CD8-positive, alpha-beta memory T cell (primary cell): ENCODE measurements around the gene HABP2. TPM values are rescaled to one million over a fixed set of nuclear protein-coding genes. Genes with fewer than 3 reads are reported as not detected.

Experiments used
- CTCF ChIA-PET: fragments of 350-600 bp; sonication (Branson Sonifier 250); formaldehyde crosslinking; loops from one replicate; lab custom pipeline; 2021; ENCODE audit warnings: antibody characterized with exemption; lab: Charles Lee
- POLR2A ChIA-PET: fragments of 350-600 bp; sonication (Branson Sonifier 250); formaldehyde crosslinking; loops from one replicate; lab custom pipeline; 2021; ENCODE audit warnings: antibody characterized with exemption; lab: Charles Lee
- DNase-seq, 5 donors: peaks; one replicate each; pipeline versions ENCODE4 v3.0.0 to v3.0.0-alpha.2; 2020 to 2022; ENCODE audit warnings: mixed read lengths in 1 of 5
- H3K27ac ChIP-seq: one replicate; pipeline ENCODE4 v1.7.0; 2013; ENCODE audit warnings: low read depth, mild to moderate bottlenecking, low read length, moderate library complexity
- H3K27me3 ChIP-seq: 2 replicates; pipeline ENCODE4 v1.7.0; 2013; ENCODE audit warnings: low read length, mild to moderate bottlenecking; ENCODE audit not compliant: insufficient read depth, poor library complexity, severe bottlenecking
- H3K36me3 ChIP-seq: 2 replicates; pipeline ENCODE4 v1.7.0; 2013; ENCODE audit warnings: mild to moderate bottlenecking, low read length, moderate library complexity; ENCODE audit not compliant: insufficient read depth
- H3K4me1 ChIP-seq: 2 replicates; pipeline ENCODE4 v1.7.0; 2013; ENCODE audit warnings: mild to moderate bottlenecking, low read length, moderate library complexity; ENCODE audit not compliant: insufficient read depth
- H3K4me3 ChIP-seq: 2 replicates; pipeline ENCODE4 v1.7.0; 2013; ENCODE audit warnings: mild to moderate bottlenecking, low read length
- H3K9me3 ChIP-seq: 2 replicates; pipeline ENCODE4 v1.7.0; 2013; ENCODE audit warnings: mild to moderate bottlenecking, low read length
- H3K27ac Mint-ChIP-seq, 8 donors: one replicate each; pipeline ENCODE4 v1.8.0; 2020 to 2021; ENCODE audit warnings: mixed read lengths in 8 of 8, mild to moderate bottlenecking in 6 of 8, inconsistent platforms in 3 of 8, moderate library complexity in 3 of 8
- H3K27me3 Mint-ChIP-seq, 2 donors: one replicate each; pipeline ENCODE4 v1.8.0; 2020 to 2021; ENCODE audit warnings: mixed read lengths in 2 of 2, mild to moderate bottlenecking in 1 of 2, moderate library complexity in 1 of 2
- H3K36me3 Mint-ChIP-seq, 3 donors: one replicate each; pipeline ENCODE4 v1.8.0; 2020 to 2021; ENCODE audit warnings: mixed read lengths in 3 of 3, inconsistent platforms in 1 of 3, mild to moderate bottlenecking in 1 of 3
- H3K4me1 Mint-ChIP-seq, 3 donors: one replicate each; pipeline ENCODE4 v1.8.0; 2020 to 2021; ENCODE audit warnings: mixed read lengths in 3 of 3, inconsistent platforms in 1 of 3, mild to moderate bottlenecking in 1 of 3
- H3K4me3 Mint-ChIP-seq, 7 donors: one replicate each; pipeline ENCODE4 v1.8.0; 2020 to 2021; ENCODE audit warnings: mixed read lengths in 7 of 7, mild to moderate bottlenecking in 6 of 7, moderate library complexity in 4 of 7, inconsistent platforms in 2 of 7
- H3K9me3 Mint-ChIP-seq, 5 donors: one replicate each; pipeline ENCODE4 v1.8.0; 2020 to 2022; ENCODE audit warnings: mixed read lengths in 5 of 5, mild to moderate bottlenecking in 3 of 5, moderate library complexity in 2 of 5, inconsistent platforms in 1 of 5
- polyA plus RNA-seq: library from polyadenylated mRNA; unstranded; fragments of 300-500 nt; fragmentation: Illumina TruSeq; gene quantifications from one replicate; pipeline ENCODE4 v1.2.3, GENCODE V29; 2021
- total RNA-seq, 2 experiments: library from RNA; stranded (reverse); gene quantifications; one replicate each; pipeline ENCODE4 v1.2.3, GENCODE V29; 2021

The HABP2 gene
- total and polyA plus RNA-seq, 3 experiments from 2014 or later = not detected

DNA sequence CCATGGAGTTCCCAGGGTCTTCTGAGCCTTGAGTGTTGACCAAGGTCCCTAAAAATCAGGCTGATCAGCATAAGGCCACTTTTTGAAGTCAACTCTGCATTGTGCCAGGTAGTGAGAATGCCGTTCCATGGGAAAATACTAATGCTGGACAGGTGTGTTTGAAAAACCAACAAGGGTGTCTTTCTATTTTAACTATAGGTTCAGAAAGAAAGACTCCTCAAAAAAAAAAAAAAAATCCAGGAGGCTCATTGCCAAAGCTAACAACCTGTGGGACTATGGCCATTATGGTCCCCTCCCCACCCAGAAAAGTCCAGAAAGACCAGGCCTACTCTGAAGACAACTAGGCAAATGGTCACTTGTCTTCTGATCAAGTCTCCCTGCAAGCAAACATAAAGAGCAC, 66.5 kb downstream of the HABP2 start:
- no peak for DNase-seq
- H3K4me1 Mint-ChIP-seq = no peaks in the 10 kb centered on the region
- no peak overlapping the region for H3K4me3 ChIP-seq
- CTCF ChIA-PET = no interaction called here
- no peaks in the 10 kb centered on the region for H3K9me3 ChIP-seq
- no peak overlapping the region for H3K27ac Mint-ChIP-seq
- peaks cover 21 to 59% of the 10 kb centered on the region in 2 donors for H3K27me3 Mint-ChIP-seq
- no peaks in the 10 kb centered on the region for H3K36me3 Mint-ChIP-seq
- no peaks in the 10 kb centered on the region for H3K9me3 Mint-ChIP-seq
- no peaks in the 10 kb centered on the region for H3K36me3 ChIP-seq
- H3K4me3 Mint-ChIP-seq = no peak overlapping the region
- POLR2A ChIA-PET = no interaction called here
- no peak overlapping the region for H3K27ac ChIP-seq
- H3K27me3 ChIP-seq = no peaks in the 10 kb centered on the region
- no peaks in the 10 kb centered on the region for H3K4me1 ChIP-seq

DNA sequence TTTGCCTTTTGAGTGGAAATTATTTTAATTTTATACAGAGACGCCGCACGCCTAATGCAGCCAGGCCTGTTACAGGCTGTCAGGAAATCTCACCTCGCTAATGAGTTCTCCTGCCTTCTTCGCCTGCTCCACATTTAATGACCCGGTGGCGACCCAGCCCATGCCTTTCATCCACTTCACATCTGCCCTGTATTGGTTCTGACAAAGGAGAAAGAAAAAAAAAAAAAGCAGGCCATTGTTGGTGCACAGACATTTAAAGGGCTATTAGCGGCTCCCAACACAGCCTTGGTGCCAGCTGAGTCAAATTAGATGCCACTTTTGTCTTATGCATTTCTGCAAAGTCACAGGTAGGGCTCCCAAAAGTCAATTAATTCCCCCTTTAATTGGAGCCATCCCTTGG, 67.7 kb downstream of the HABP2 start:
- CTCF ChIA-PET = no interaction called here
- POLR2A ChIA-PET = no interaction called here

GRCh38 chr10:113620936-113621335, 68.1 kb downstream of the HABP2 start:
- peaks cover 17 to 63% of the 10 kb centered on the region in 2 donors for H3K27me3 Mint-ChIP-seq

More for the DNA sequence above, 67.7 kb downstream of the HABP2 start:
- H3K36me3 ChIP-seq = no peaks in the 10 kb centered on the region
- Mint-ChIP-seq H3K4me3 (no peak overlapping the region), H3K9me3 (no peaks in the 10 kb centered on the region), H3K27me3 (peaks cover 19 to 64% of the 10 kb centered on the region in 2 donors), H3K27ac (no peak overlapping the region), H3K4me1 (no peaks in the 10 kb centered on the region), H3K36me3 (no peaks in the 10 kb centered on the region)
- no peak overlapping the region for H3K4me3 ChIP-seq
- DNase-seq = no peak
- no peaks in the 10 kb centered on the region for H3K27me3 ChIP-seq
- H3K4me1 ChIP-seq = no peaks in the 10 kb centered on the region
- no peak overlapping the region for H3K27ac ChIP-seq
- no peaks in the 10 kb centered on the region for H3K9me3 ChIP-seq

GRCh38 chr10:113621799-113622198, 68.9 kb downstream of the HABP2 start:
- Mint-ChIP-seq H3K4me1 (no peaks in the 10 kb centered on the region), H3K9me3 (no peaks in the 10 kb centered on the region), H3K36me3 (no peaks in the 10 kb centered on the region), H3K4me3 (no peak overlapping the region), H3K27ac (no peak overlapping the region), H3K27me3 (peaks cover 17 to 54% of the 10 kb centered on the region in 2 donors)
- Histone ChIP-seq H3K9me3 (no peaks in the 10 kb centered on the region), H3K4me1 (no peaks in the 10 kb centered on the region), H3K4me3 (no peak overlapping the region), H3K36me3 (no peaks in the 10 kb centered on the region), H3K27ac (no peak overlapping the region), H3K27me3 (no peaks in the 10 kb centered on the region)
- DNase-seq = no peak
- CTCF ChIA-PET = no interaction called here
- POLR2A ChIA-PET = no interaction called here

More at GRCh38 chr10:113620936-113621335, 68.1 kb downstream of the HABP2 start:
- Mint-ChIP-seq H3K4me1 (no peaks in the 10 kb centered on the region), H3K9me3 (no peaks in the 10 kb centered on the region), H3K27ac (peak overlapping the region in 1 of 8 donors; percentile 19), H3K36me3 (no peaks in the 10 kb centered on the region), H3K4me3 (no peak overlapping the region)
- Histone ChIP-seq H3K4me1 (no peaks in the 10 kb centered on the region), H3K9me3 (no peaks in the 10 kb centered on the region), H3K4me3 (no peak overlapping the region), H3K27ac (no peak overlapping the region), H3K36me3 (no peaks in the 10 kb centered on the region), H3K27me3 (no peaks in the 10 kb centered on the region)
- ChIA-PET POLR2A (no interaction called here), CTCF (no interaction called here)
- no peak for DNase-seq

- CTCF ChIA-PET = no interaction called here
- Mint-ChIP-seq H3K36me3 (no peaks in the 10 kb centered on the region), H3K4me1 (no peaks in the 10 kb centered on the region), H3K27ac (no peak overlapping the region), H3K27me3 (peaks cover 15 to 46% of the 10 kb centered on the region in 2 donors), H3K9me3 (no peaks in the 10 kb centered on the region), H3K4me3 (no peak overlapping the region)
- H3K4me3 ChIP-seq = no peak overlapping the region
- no peaks in the 10 kb centered on the region for H3K36me3 ChIP-seq
- POLR2A ChIA-PET = no interaction called here
- no peaks in the 10 kb centered on the region for H3K27me3 ChIP-seq
- H3K4me1 ChIP-seq = no peaks in the 10 kb centered on the region
- DNase-seq = no peak
- H3K9me3 ChIP-seq = no peaks in the 10 kb centered on the region
- H3K27ac ChIP-seq = no peak overlapping the region
These were observed 70.0 kb downstream of the HABP2 start for GRCh38 chr10:113622831-113623230.

DNA sequence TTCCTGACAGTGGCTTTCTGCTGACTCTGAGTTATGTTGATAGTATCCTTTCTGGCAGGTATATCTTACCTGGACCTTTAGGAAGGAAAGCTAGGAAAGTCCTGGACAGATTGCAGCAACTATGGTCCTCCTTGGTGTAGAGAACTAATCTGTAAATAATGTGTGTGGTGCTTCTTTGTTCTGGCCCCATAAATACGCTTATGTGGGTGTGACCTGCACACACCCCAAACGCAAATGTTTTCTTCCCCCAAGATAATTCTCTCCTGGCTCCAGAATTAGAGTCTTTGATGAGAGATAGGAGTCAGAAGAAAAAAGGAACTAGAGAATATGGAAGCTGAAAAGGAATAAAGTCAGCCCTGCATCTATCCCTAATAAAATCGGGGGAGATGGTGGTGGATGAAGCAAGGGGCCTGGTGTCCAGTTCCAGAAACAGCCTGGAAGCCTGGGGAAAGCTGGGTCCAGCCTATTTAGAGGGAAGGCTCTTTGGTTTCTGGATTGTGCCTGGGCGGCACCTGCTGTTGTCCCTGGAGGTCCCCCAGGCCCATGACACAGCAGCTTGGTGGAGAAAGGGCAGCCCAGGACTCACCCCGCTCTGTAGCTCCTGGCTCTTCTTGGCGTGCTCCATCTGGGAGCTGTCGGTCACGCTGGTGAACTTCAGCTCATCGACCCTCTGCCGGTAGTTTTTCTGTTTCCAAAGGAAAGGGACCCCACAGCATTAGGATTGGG, 72.8 kb downstream of the HABP2 start:
- CTCF ChIA-PET = no interaction called here
- no peak overlapping the region for H3K4me3 Mint-ChIP-seq
- H3K4me3 ChIP-seq = no peak overlapping the region
- no peaks in the 10 kb centered on the region for H3K4me1 ChIP-seq
- no peaks in the 10 kb centered on the region for H3K36me3 ChIP-seq
- H3K27me3 ChIP-seq = no peaks in the 10 kb centered on the region
- H3K9me3 ChIP-seq = no peaks in the 10 kb centered on the region
- H3K36me3 Mint-ChIP-seq = no peaks in the 10 kb centered on the region
- no peaks in the 10 kb centered on the region for H3K9me3 Mint-ChIP-seq
- H3K27ac Mint-ChIP-seq = no peak overlapping the region
- no peak overlapping the region for H3K27ac ChIP-seq
- POLR2A ChIA-PET = no interaction called here
- H3K27me3 Mint-ChIP-seq = peaks cover 8 to 24% of the 10 kb centered on the region in 2 donors
- H3K4me1 Mint-ChIP-seq = no peaks in the 10 kb centered on the region
- DNase-seq = no peak

DNA sequence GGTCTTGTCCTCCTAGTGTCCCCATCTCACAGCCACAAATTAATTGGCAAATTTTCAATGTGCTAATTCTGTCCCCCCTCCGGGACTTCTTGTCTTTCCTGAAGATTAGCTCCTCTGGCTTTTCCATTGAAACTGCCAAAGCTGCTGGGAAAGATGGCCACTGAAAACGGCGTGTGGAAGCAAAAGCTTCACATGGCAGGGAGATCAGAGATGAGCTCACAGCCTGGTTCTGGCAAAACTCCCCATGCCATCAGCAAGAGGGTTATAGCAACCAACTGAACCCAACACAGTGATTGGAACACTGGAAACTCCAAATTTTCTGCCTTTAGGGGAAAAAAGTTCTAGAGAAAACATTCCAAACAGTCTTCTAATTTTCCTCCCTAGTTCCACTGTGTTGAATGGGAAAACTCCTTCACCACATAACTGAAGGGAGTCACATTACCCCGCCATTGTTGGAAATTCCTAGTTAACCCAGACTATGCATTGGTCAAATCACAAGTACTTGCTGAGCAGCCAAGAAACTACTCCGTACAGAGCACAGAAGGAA, 74.0 kb downstream of the HABP2 start:
- no peaks in the 10 kb centered on the region for H3K4me1 ChIP-seq
- H3K9me3 ChIP-seq = no peaks in the 10 kb centered on the region
- no peaks in the 10 kb centered on the region for H3K4me1 Mint-ChIP-seq
- POLR2A ChIA-PET = no interaction called here
- no peaks in the 10 kb centered on the region for H3K9me3 Mint-ChIP-seq
- H3K36me3 ChIP-seq = no peaks in the 10 kb centered on the region
- no peaks in the 10 kb centered on the region for H3K27me3 ChIP-seq
- CTCF ChIA-PET = no interaction called here
- H3K36me3 Mint-ChIP-seq = no peaks in the 10 kb centered on the region
- no peak for DNase-seq
- peaks cover 5 to 20% of the 10 kb centered on the region in 2 donors for H3K27me3 Mint-ChIP-seq
- H3K27ac Mint-ChIP-seq = no peak overlapping the region
- no peak overlapping the region for H3K4me3 Mint-ChIP-seq
- H3K4me3 ChIP-seq = no peak overlapping the region
- no peak overlapping the region for H3K27ac ChIP-seq

GRCh38 chr10:113627836-113628235, 75.0 kb downstream of the HABP2 start:
- Histone ChIP-seq H3K27ac (no peak overlapping the region), H3K27me3 (no peaks in the 10 kb centered on the region), H3K9me3 (no peaks in the 10 kb centered on the region), H3K4me3 (no peak overlapping the region), H3K36me3 (no peaks in the 10 kb centered on the region), H3K4me1 (no peaks in the 10 kb centered on the region)
- no peak overlapping the region for H3K4me3 Mint-ChIP-seq
- CTCF ChIA-PET = no interaction called here
- H3K27ac Mint-ChIP-seq = no peak overlapping the region
- no peaks in the 10 kb centered on the region for H3K4me1 Mint-ChIP-seq
- peaks cover 5 to 25% of the 10 kb centered on the region in 2 donors for H3K27me3 Mint-ChIP-seq
- DNase-seq = no peak
- H3K36me3 Mint-ChIP-seq = no peaks in the 10 kb centered on the region
- POLR2A ChIA-PET = no interaction called here
- H3K9me3 Mint-ChIP-seq = no peaks in the 10 kb centered on the region
